Liver (tissue), 3 donors: ENCODE data around the gene SPAG8.

Experiments used
- CTCF ChIP-seq: fragments of 150-350 bp; IDR thresholded peaks from 2 replicates; pipeline ENCODE4 v1.5.1; 2017; ENCODE audit warnings: improper control_type of control experiment, low read depth, low read length; ENCODE audit not compliant: missing input control
- EGR1 ChIP-seq, 2 donors: IDR thresholded peaks; 2 replicates each; pipeline ENCODE4 v1.6.1; 2016 to 2018; ENCODE audit warnings: antibody characterized with exemption in 2 of 2, low read depth in 2 of 2
- HNF4G ChIP-seq: IDR thresholded peaks from 2 replicates; pipeline ENCODE4 v1.6.1; 2016; ENCODE audit warnings: antibody characterized with exemption
- REST ChIP-seq: IDR thresholded peaks from 2 replicates; pipeline ENCODE4 v1.6.1; 2016; ENCODE audit warnings: antibody characterized with exemption, mild to moderate bottlenecking
- SP1 ChIP-seq: IDR thresholded peaks from 2 replicates; pipeline ENCODE4 v1.6.1; 2018; ENCODE audit warnings: antibody characterized with exemption, mild to moderate bottlenecking
- YY1 ChIP-seq: IDR thresholded peaks from 2 replicates; pipeline ENCODE4 v1.6.1; 2016; ENCODE audit warnings: antibody characterized with exemption, mild to moderate bottlenecking
- ZBTB33 ChIP-seq: IDR thresholded peaks from 2 replicates; pipeline ENCODE4 v1.6.1; 2016; ENCODE audit warnings: antibody characterized with exemption
- donor health status: healthy.
- donor health status: healthy.

GRCh38 chr9:35832814-35833213 is 20.8 kb upstream of the SPAG8 start:
- TF ChIP-seq CTCF (no peak), EGR1 (IDR thresholded peaks at IDR 0.05; ENCODE audit: low read depth in 2 of 2) (no peak), ZBTB33 (no peak), YY1 (no peak), HNF4G (no peak), SP1 (no peak), REST (no peak)
